22Rv1 (cell line): ENCODE measurements around the gene GPNMB.

ENCODE experiments used
- CTCF ChIP-seq: fragments of 450-650 bp; IDR thresholded peaks from 2 replicates; pipeline ENCODE4 v1.5.1; 2017; ENCODE audit warnings: mild to moderate bottlenecking
- ZFX ChIP-seq: fragments of 450-650 bp; IDR thresholded peaks from 2 replicates; pipeline ENCODE4 v1.6.1; 2017; ENCODE audit warnings: antibody characterized with exemption, borderline replicate concordance

DNA sequence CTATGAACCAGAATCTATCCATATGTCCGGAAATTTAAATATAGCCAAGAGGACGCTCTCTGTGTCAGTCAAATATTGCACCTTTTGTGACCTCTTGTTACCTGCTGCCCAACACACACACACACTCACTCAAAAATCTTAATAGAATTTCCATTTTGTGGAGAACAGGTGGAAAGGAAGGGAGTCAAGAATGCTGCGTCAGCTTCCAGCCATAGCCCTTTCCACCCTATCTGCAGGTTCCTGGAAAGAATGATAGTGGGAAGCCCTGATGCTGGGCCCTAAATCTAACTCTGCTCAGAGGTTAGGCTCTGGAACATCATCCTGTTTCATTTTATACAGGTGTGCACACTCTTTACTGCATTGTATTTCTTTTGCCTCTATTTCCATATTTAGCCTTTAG lies 9.6 kb upstream of the GPNMB start:
- no peak for TF ChIP-seq CTCF
- TF ChIP-seq ZFX, result no peak
